ENCODE measurements around the gene SYNJ2BP.

Gene SYNJ2BP

GRCh38 chr14:70416725-70417349 is at the start of gene SYNJ2BP:
SYNJ2BP (minus strand) TSS chr14:70417090; CDS start chr14:70416963, 127 bp downstream.
- TF ChIP-seq GATA2 (IDR thresholded peaks at IDR 0.05; ENCODE audit: low read depth, low read length) (no peak), GATA3 (IDR thresholded peaks at IDR 0.05; ENCODE audit: low read depth, low read length) (no peak)

DNA sequence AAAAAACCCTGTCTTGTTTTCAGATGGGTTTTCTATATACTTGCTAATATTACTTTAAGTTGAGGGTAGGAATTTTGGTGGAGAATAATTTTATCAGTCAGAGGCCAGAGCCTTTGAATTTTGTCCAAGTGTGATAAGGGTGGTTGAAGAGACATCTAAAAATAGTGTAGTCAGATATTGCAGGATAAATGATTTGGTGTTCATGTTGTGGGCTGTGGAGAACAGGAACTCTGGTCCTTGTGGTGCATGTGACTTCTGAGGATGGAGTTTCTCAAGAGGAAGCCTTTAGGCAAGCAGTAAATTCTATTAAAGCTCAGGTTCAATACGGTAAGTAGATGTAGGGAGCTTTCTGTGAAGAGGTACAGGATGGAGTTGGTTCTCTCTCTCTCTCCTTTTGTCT is 37.8 kb upstream of the SYNJ2BP start:
- TF ChIP-seq GATA2 (IDR thresholded peaks at IDR 0.05; ENCODE audit: low read depth, low read length) (no peak), GATA3 (IDR thresholded peaks at IDR 0.05; ENCODE audit: low read depth, low read length) (no peak)

DNA sequence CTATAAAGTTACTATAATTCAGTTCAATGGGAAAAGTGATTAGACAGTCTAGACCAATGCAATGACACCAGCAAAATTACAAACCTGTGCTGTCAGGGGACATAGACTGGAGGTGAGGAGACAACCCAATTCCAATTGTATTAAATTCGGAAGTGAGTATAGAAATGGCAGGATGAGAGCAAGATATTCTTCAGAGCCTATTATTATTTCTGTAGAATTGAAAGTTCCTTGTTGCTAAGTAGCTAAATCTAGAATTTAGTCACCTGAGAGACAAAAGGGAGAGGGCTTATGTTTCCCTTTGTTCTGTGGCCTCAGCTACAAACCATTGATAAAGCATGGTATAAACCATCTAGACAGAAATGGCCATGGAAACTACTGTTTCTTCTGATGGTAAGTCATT is 35.0 kb upstream of the SYNJ2BP start, which contains the start of gene ADAM21:
ADAM21 (plus strand) TSS at position 301 of the 400 bp plus-strand sequence. CDS start 5,326 bp downstream, outside the sequence.
- TF ChIP-seq GATA2 (IDR thresholded peaks at IDR 0.05; ENCODE audit: low read depth, low read length) (no peak), GATA3 (IDR thresholded peaks at IDR 0.05; ENCODE audit: low read depth, low read length) (no peak)

DNA sequence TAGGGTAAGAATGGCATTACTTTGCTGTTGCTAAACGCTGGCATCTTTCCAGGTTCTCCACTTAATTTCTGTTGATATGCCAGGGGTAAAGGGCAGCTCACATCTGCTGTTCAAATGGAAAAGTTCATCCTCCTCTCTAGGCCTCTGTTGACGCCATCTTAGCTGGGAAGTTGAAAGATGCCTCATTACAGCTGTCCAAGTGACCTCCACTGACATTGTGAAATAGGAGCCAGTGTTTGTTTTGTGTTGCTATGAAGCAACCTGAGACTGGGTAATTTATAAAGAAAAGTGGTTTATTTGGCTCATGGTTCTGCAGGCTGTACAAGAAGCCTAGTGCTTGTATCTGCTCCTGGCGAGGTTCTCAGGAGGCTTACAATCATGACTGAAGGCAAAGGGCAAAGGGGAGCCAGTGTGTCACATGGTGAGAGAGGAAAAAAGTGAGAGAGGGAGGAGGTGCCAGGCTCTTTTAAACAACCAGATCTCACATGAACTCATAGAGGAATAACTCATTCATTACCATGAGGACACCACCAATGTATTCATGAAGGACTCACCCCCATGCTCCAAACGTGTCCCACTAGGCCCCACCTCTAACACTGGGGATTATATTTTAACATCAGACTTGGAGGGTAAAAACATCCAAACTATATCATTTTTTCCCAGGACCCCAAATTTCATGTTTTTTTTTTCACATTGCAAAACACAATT is 31.9 kb upstream of the SYNJ2BP start:
- TF ChIP-seq GATA3 (IDR thresholded peaks at IDR 0.05; ENCODE audit: low read depth, low read length) (no peak), GATA2 (IDR thresholded peaks at IDR 0.05; ENCODE audit: low read depth, low read length) (no peak)

GRCh38 chr14:70442750-70443149 is 25.9 kb upstream of the SYNJ2BP start:
- TF ChIP-seq GATA2 (IDR thresholded peaks at IDR 0.05; ENCODE audit: low read depth, low read length) (no peak), GATA3 (IDR thresholded peaks at IDR 0.05; ENCODE audit: low read depth, low read length) (no peak)

DNA sequence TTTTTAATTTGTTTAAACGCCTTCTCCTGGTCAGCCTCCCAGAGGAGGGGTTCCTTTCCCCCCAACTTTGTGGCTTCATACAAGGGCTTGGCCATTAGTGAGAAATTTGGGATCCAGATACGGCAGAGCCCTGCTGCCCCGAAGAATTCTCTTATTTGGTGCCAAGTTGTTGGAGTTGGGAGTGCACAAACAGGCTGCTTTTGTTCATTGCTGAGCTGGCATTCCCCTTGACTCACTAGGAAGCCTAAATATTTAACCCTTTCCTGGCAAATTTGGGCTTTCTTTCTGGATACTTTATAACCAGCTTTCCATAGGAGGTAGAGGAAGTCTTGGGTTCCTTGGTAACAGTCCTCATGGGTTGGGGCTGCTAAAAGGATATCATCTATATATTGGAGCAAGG is 24.8 kb upstream of the SYNJ2BP start:
- TF ChIP-seq GATA3 (IDR thresholded peaks at IDR 0.05; ENCODE audit: low read depth, low read length): no peak
- TF ChIP-seq GATA2 (IDR thresholded peaks at IDR 0.05; ENCODE audit: low read depth, low read length): no peak

DNA sequence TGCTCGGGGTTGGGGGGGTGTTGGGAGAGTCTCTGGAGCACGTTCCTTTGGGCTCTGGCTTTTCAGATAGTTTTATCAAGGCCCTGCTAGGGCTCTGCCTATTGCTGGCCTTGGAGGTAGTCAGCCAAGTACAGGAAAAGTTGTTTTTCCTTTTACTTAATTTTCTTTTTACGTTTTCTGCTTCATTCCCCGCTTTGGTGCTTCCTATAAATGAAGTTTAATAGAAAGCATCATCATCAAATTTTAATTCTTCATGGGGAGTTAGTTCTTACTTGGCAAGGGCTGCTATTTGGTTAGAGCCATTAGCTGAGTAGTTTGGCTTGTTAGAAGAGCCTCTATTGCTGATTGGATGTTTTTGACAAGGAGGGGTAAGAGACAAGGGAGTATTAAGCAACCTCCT is 20.0 kb upstream of the SYNJ2BP start:
- no peak for TF ChIP-seq GATA2 (IDR thresholded peaks at IDR 0.05; ENCODE audit: low read depth, low read length)
- TF ChIP-seq GATA3 (IDR thresholded peaks at IDR 0.05; ENCODE audit: low read depth, low read length): no peak

- TF ChIP-seq GATA2 (IDR thresholded peaks at IDR 0.05; ENCODE audit: low read depth, low read length) (no peak), GATA3 (IDR thresholded peaks at IDR 0.05; ENCODE audit: low read depth, low read length) (no peak)
Observed at GRCh38 chr14:70425354-70425753, 8.5 kb upstream of the SYNJ2BP start.

- TF ChIP-seq GATA3 (IDR thresholded peaks at IDR 0.05; ENCODE audit: low read depth, low read length): no peak
- no peak for TF ChIP-seq GATA2 (IDR thresholded peaks at IDR 0.05; ENCODE audit: low read depth, low read length)
Observed at GRCh38 chr14:70422538-70422937, 5.6 kb upstream of the SYNJ2BP start.

DNA sequence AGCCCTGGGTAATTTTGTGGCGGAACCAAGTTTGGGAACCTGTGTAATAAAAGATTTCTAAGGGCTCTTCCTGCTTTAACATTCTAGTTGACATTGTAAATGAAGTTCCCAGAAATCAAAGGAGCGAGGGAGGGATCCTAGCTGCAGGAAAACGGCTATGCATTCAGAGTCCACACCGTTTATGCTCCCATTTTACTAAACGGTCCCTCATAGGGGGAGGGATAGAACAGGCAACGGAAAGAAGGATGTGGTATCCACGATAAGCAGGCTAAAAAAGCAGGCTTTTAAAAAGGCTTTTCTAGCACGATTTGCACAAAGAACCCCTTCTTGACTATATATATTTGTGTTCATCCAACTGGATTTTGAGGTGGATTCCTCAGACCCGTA is 559 bp downstream of the SYNJ2BP start:
- TF ChIP-seq GATA3 (IDR thresholded peaks at IDR 0.05; ENCODE audit: low read depth, low read length): no peak
- TF ChIP-seq GATA2 (IDR thresholded peaks at IDR 0.05; ENCODE audit: low read depth, low read length): no peak

- TF ChIP-seq GATA2 (IDR thresholded peaks at IDR 0.05; ENCODE audit: low read depth, low read length) (no peak), GATA3 (IDR thresholded peaks at IDR 0.05; ENCODE audit: low read depth, low read length) (no peak)
Observed at GRCh38 chr14:70415788-70416187, 1.1 kb downstream of the SYNJ2BP start.

- TF ChIP-seq GATA3 (IDR thresholded peaks at IDR 0.05; ENCODE audit: low read depth, low read length) (no peak), GATA2 (IDR thresholded peaks at IDR 0.05; ENCODE audit: low read depth, low read length) (no peak)
Observed at GRCh38 chr14:70407621-70408020, 9.3 kb downstream of the SYNJ2BP start.

DNA sequence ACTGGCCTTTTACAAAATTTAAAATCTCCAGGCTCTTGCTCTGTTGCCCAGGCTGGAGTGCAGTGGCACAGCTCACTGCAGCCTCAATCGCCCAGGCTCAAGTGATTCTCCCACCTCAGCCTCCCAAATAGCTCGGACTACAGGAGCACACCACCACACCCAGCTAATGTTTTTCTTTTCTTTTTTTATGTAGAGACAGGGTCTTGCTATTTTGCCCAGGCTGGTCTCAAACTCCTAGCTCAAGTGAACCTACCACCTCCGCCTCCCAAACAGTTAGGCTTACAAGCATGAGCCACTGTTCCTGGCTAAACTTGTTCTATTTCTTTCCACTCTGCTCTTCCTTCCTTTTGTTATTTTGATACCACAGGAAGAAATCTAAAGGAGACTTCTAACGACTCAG is 15.2 kb downstream of the SYNJ2BP start:
- TF ChIP-seq GATA3 (IDR thresholded peaks at IDR 0.05; ENCODE audit: low read depth, low read length) (no peak), GATA2 (IDR thresholded peaks at IDR 0.05; ENCODE audit: low read depth, low read length) (no peak)

DNA sequence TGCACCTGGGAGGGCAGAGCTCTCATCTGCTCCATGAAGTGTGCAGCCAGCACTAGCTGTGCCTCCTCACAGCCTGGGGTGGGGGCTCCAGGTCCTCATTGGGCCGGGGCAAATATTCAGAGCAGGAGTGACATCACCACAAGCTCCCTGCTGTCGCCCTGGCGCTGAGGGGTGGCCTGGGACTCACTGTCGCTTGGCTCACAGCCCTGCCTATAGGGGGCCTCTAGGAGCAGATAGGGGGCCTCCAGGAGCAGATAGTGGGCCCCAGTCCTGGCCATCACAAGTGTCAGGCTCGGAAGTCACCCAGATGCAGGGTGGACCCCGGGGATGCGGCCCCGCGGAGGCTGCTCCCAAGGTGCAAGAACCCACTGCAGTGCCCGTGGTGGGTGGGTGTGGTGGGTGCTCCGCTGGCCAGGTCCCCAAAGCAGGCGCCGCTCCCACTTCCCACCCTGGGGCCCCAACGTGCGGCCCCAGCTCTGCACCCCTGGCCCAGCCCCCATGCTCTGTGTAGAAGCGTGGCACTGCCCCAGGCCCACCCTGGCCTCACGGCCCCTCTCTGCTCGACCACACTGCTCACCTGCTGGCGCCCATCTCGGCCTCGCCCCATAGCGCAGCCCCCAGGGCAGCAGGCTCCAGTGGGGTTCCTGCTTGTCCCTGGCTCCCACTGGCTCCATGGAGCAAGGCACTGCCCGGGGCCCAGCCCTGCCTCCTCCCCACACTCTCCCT is 18.0 kb downstream of the SYNJ2BP start:
- TF ChIP-seq GATA3 (IDR thresholded peaks at IDR 0.05; ENCODE audit: low read depth, low read length) (no peak), GATA2 (IDR thresholded peaks at IDR 0.05; ENCODE audit: low read depth, low read length) (no peak)

All from SH-SY5Y (cell line).